NB4 (cell line): ENCODE results near the gene WNT5A.
"Not testable (repeated sequence)": the region's sequence is repeated elsewhere in the genome, so short reads cannot be mapped to it uniquely, and the experiment has no call there.

Experiments used
- DNase-seq: peaks from one replicate; pipeline ENCODE4 v3.0.0; 2010; ENCODE audit warnings: low read depth
- H3K4me3 ChIP-seq: one replicate; pipeline ENCODE4 v1.5.1; 2011; ENCODE audit warnings: mild to moderate bottlenecking, low read depth, low read length, moderate library complexity
- CTCF ChIP-seq: IDR thresholded peaks from one replicate; pipeline ENCODE4 v1.5.1; 2012; ENCODE audit warnings: low read depth, low read length
- MAX ChIP-seq: IDR thresholded peaks from 2 replicates; pipeline ENCODE4 v1.6.1; 2011; ENCODE audit warnings: low read depth, low read length
- MYC ChIP-seq: IDR thresholded peaks from 2 replicates; pipeline ENCODE4 v1.6.1; 2011; ENCODE audit warnings: low read depth, low read length
- POLR2A ChIP-seq: IDR thresholded peaks from 2 replicates; pipeline ENCODE4 v1.6.1; 2011; ENCODE audit warnings: mild to moderate bottlenecking; ENCODE audit not compliant: insufficient read length; ENCODE audit errors: extremely low read depth

The WNT5A gene

GRCh38 chr3:55512571-55513343, 25.7 kb upstream of the WNT5A start:
- H3K4me3 ChIP-seq, result no peak overlapping the region
- DNase-seq, result no peak
- no peak for TF ChIP-seq MAX
- no peak for TF ChIP-seq MYC
- TF ChIP-seq CTCF, result no peak
- no peak for TF ChIP-seq POLR2A

- no peak for TF ChIP-seq MYC
- TF ChIP-seq POLR2A, result no peak
- TF ChIP-seq CTCF, result no peak
- TF ChIP-seq MAX, result no peak
- DNase-seq, result no peak
- H3K4me3 ChIP-seq, result no peak overlapping the region
Observed at GRCh38 chr3:55511895-55512570, 24.9 kb upstream of the WNT5A start.

- H3K4me3 ChIP-seq, result no peak overlapping the region
- no peak for TF ChIP-seq MYC
- no peak for TF ChIP-seq CTCF
- no peak for TF ChIP-seq POLR2A
- no peak for TF ChIP-seq MAX
- no peak for DNase-seq
Observed at GRCh38 chr3:55508335-55508734, 21.2 kb upstream of the WNT5A start.

GRCh38 chr3:55507808-55508207, 20.7 kb upstream of the WNT5A start:
- H3K4me3 ChIP-seq, result no peak overlapping the region
- TF ChIP-seq MAX, result no peak
- TF ChIP-seq CTCF, result no peak
- TF ChIP-seq MYC, result no peak
- no peak for TF ChIP-seq POLR2A
- DNase-seq, result no peak

GRCh38 chr3:55505776-55506175, 18.7 kb upstream of the WNT5A start:
- no peak for TF ChIP-seq MAX
- TF ChIP-seq CTCF, result no peak
- no peak for TF ChIP-seq MYC
- no peak for TF ChIP-seq POLR2A
- H3K4me3 ChIP-seq, result no peak overlapping the region

GRCh38 chr3:55505102-55505501, 18.0 kb upstream of the WNT5A start:
- DNase-seq, result peak; percentile 10
- not testable (repeated sequence) for H3K4me3 ChIP-seq

More at GRCh38 chr3:55505776-55506175, 18.7 kb upstream of the WNT5A start:
- DNase-seq, result no peak
